ENCODE data around the gene SHB.

The SHB gene

GRCh38 chr9:37947977-37948376 lies 121.0 kb downstream of the SHB start:
- DNase-seq = no peak

DNA sequence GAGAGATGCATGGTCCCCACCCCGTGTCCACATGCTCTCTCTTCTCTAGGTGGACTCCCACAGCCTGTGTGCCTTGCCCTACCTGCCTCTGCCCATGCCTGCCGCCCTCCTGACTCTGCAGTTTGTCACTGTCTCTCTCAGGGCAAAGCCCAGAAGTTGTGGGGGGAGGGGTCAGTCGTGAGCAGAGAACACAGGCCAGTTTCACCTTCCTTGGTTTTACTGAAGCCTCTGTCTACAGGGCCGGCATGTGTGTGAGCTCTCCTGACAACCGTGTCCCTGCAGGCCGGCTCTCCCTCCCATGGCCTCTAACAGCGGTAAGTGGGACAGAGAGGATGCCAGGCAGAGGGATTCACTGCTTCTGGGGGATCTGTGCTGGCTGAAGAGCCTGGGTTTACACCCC lies 121.6 kb downstream of the SHB start:
- DNase-seq = no peak

DNA sequence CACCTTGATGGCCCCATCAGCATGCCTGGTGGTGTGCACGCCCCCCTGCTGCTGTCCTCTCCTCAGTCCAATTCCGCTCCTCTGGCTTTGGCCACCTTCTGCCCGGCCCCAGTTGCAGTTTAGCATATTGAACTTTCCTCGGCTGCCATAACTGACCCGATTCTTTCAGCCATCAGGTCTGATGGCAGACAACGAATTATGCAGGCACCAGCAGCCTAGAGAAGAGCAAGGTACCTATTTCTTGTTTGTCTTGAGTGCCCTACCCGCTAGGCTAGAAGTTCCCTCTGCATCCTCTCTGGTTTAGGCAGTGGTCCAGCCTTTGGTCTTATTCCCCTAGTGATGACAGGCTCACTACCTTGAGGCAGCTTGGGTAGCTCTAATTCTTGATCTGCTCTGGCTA lies 122.1 kb downstream of the SHB start:
- no peak for DNase-seq

DNA sequence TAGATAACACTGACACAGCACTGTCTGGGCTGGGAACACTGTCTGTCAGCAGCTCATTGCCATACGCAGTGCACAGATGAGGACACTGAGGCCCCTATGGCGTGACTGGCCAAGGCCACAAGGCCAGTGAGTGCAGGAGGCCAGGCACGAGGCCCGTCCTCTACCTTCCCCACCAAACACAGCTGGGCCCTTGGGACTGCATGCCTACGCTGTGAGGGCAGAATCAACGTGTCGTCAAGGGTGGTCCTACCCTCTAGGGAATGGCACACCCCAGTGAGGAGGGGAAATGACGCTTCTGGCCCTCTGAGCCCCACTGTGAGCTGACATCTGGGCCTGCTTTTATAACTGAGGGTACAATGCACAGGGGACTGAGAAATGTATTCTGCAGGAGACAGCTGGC lies 123.0 kb downstream of the SHB start:
- DNase-seq = no peak

DNA sequence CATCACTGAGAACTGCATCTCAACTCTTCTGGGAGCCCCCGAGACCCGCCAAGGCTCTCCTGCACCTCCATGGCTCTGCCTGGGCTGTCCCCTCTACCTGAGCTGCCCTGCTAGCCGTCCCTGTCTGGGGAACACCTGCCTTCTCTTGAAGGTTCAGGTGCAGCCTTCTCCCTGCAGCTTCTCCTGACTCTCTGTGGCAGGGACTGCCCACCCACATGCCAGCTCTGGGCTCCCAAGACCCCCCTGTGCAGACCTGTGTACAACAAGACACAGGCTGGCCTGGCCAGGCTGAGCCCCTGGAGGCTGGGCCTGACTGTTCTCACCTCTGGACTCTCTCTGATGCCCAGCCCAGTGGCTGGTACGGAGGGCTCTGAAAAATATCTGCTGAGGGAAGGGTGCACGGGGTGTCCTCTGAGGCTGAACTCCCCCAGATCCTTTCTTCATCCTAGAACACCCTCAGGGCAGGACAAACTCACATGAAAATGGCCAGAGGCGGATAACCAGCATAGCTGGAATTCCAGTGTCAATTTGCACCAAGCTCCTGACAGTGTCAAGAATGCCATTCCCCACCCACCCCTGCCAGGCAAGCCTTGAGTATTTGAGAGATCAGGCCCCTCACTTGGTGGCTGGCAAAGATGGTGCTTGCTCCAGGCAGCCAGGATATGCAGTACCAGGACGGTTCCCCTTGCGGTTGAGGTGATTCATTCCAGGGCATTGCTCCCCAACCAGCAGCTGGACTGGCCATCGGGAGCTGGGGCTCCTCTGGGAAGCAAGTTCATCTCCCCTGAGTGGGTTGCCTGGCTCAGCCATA lies 124.2 kb downstream of the SHB start:
- no peak for DNase-seq

GRCh38 chr9:37944266-37944650 lies 124.8 kb downstream of the SHB start:
- no peak for DNase-seq

DNA sequence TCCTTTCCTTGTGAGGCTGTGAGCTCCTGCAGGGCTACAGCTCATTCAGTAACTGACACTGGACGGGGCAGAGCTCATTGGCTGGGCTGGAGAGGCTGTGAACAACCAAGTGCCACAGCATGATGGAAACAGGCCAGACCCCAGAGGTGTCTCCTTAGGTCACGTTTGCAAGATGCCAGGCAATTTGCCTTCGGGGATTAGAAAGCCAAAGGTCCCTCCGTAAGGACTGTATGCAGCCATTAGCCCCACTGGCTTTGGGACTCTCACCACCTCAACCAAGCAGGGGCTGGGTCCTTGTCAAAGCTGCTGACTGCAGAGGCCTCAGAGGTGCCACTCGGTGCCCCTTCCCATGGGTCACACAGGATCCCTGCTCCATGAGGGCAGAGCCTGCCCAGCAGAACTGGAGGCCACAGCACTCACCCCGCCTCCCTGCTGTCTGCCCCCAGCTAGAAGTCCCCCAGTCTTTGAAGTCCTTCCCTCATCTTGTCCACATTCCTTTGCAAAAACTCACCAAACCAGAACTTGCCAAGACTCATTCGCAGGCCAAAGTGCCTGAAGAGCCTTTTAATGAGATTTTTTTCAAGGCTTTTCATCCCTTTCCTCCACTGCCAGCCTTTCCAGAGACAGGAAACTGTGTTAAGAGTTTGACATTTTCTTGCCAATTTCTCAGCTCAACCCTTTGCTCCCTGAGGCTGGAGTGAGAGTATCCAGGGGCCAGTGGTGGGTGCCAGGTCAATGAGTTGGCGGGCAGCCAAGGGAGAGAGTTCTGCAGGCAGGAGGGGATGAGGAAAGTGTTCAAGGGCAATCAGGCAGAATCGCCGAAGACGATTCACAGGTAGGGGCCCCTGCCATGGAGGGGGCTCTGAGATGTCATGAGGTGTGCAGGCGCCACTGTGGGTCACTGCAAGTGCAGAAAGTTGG lies 125.4 kb downstream of the SHB start:
- no peak for DNase-seq

- no peak for DNase-seq
Observed at GRCh38 chr9:37942621-37943344, 126.2 kb downstream of the SHB start.

- DNase-seq = no peak
Observed at GRCh38 chr9:37941253-37941652, 127.8 kb downstream of the SHB start.

DNA sequence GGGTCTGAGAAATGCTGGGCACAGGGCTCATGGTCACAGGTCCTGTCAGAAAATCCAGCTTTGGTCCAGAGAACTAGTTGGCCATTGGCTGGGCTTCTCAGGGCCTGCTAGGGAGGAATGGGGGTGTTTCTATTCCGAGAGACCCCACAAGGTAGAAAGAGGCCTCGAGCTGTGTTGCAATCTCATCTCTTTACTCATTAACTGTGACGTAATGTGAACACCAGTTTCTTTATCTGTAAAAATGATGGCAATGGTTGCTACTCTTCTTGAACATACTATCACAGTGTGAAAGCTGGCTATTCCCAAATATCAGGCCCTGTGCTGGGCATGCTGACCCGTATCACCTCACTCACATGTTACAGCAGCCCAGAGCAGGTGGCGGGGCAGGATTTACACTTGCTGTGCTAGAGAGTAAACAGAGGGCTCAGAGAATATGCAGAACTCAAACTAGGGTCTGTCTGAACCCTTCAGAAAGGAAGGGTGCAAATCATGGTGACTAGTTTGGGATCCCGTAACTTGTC lies 129.4 kb downstream of the SHB start:
- no peak for DNase-seq

GRCh38 chr9:37938121-37938891 lies 130.7 kb downstream of the SHB start:
- no peak for DNase-seq

DNA sequence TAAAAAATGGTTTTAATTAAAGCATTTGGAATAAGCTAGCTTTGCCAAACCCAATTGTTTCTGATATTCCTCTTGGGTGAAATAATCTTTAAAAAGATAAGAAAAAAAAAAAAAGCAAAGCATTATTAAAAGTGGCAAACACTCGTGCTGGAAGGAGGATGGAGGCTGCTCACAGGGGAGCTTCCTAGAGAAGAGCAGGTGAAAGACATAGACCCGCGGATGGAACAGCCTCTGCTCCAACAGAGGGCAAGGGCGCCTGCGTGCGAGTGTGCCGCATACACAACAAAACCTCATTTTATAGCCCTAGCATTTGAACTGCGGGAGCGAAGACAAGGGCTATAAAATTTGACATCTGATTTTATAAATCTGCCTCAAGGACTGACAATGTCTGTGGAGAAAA lies 131.7 kb downstream of the SHB start:
- DNase-seq = no peak

- DNase-seq = no peak
Observed at GRCh38 chr9:37936965-37937364, 132.1 kb downstream of the SHB start.

GRCh38 chr9:37936376-37936775 lies 132.7 kb downstream of the SHB start:
- DNase-seq = no peak

GRCh38 chr9:37935096-37935495 lies 133.9 kb downstream of the SHB start:
- DNase-seq = no peak

DNA sequence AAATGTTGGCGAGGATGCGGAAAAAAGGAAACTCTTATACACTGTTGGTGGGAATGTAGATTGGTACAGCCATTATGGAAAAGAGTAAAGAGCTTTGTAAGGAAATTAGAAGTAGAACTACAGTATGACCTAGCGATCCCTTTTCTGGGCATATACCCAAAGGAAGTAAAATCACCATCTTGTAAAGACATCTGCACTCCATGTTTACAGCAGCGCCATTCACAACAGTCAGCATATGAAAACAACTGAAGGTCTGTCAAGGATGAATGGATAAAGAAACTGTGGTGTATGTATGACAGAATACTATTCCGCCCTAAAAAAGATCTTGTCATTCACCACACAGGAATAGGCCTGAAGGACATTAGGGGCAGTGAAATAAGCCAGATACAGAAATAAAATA lies 137.4 kb downstream of the SHB start:
- DNase-seq = no peak

DNA sequence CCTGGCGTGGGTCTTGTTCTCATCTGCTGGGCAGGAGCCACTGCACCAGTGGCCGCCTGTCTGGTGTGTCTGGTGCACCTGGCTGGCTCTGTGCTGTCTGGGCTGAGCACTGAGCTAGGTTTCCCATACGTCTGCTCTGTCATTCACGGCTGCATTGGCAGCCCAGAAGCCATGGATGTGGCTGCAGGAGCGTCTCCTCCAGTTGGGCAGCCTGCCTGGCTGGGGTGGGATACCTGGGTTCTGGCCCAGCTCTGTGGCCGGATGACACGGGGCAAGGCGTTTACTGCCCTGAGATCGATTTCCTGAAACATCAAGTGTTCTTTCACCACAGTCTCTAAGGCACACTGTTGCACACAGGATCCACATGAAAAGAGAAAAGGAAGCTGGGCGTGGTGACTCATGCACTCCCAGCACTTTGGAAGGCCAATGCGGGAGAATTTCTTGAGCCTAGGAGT lies 139.6 kb downstream of the SHB start:
- no peak for DNase-seq

DNA sequence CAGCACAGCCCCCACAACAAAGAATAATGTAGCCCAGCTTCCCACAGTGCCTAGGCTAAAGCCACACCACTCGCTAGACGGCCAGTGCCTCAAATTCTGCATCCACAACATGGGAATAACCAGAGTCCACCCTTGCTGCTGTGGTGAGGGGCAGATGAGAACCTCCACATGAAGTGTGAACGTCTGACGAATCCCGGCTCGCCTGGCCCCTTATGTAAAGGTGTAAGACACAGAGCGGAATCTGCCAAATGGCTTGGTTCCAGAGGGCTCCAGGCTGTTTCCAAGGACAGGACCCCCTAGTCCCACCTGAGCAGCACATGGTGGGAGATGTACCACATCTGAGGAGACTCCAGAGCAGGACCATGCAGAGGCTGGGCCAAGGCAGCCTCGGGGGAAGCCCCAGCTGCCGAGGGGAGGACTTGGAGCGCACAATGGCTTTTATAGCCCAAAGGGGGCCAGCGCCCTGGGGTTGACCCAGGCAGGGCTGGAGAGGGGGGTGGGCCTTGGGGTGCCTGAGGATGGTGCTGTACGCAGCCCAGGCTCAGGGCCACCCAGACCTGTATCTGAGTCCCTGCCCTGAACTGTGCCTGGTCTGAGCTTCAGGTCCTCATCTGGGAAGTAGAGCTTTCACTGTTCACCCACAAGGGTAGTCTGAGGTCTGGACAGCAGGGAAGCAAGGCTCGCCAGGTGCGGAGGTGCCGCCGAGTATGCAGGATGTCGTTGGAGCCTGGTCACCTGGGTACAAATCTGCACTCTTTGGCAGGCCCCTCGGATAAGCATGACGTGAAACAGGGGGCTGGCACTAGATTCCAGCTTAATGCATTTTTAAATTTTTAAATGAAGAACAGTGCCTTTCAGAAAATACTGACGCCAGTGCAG lies 140.2 kb downstream of the SHB start:
- DNase-seq = no peak

DNA sequence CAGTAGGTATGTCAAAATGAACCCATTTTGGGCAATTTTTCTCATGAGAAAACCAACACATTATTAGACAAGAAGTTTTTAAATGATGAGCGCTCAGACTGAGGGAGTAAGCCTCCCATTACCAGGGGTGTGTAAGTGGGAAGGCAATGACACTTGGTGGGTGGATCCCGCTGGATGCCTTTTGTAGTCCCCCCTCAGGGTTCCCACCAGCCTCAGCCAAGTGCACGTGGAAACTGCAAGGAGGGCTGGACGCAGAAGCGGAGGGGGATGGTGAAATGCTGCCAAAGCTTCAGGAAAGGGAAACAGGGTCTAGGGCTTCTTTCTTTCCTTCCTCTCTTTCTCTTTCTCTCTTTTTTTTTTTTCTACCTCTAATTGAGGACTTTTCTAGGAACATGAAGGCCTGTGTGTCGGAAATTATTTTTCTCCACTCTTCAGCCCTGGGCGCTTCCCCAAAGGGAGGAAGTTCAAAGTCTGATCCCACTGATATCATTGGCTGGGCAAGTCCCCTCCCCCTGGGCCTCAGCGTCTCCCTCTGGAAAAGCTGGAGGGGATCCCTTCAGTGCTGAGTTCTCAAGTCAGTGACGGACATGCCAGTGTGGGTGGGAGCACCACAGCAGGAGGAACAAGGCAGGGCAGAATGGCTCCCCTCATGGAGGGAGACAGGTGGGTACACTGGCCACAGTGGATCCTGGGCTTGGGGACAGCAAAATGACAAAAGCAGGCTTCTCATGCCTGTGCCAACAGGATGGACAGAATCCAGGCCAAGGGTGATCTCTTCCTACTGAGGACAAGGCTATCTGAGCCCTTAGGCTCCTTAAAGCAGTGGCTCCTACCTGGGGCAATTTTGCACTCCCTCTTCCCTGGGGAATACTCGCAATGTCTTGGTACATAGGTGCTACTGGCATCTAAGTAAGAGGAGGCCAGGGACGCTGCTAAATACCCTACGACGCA lies 141.2 kb downstream of the SHB start:
- DNase-seq = no peak

GRCh38 chr9:37927132-37927531 lies 141.9 kb downstream of the SHB start:
- DNase-seq = no peak
